Right lobe of liver (tissue), 6 donors: Measurements from ENCODE around the gene CHD9NB. TPM values are rescaled to one million over a fixed set of nuclear protein-coding genes. Genes with fewer than 3 reads are reported as not detected.

ENCODE experiments used
- ATAC-seq, 4 donors: fragments of 200-7000 bp; cut with Tn5 transposase; one replicate each; pipeline ENCODE4 v1.9.1; 2020; ENCODE audit warnings: mild to moderate bottlenecking in 4 of 4, moderate library complexity in 4 of 4
- DNase-seq, 3 donors: peaks; one replicate each; pipeline ENCODE4 v3.0.0-alpha.2; 2020
- H3K27ac ChIP-seq, 3 donors: fragments of 200-600 bp; one replicate each; pipeline ENCODE4 v1.8.0; 2022
- H3K27me3 ChIP-seq, 2 donors: fragments of 200-600 bp; one replicate each; pipeline ENCODE4 v1.8.0; 2022
- H3K36me3 ChIP-seq, 4 donors: fragments of 200-600 bp; sonication (generic) in 1 of 4; one replicate each; pipeline versions ENCODE4 v1.5.1 to v1.8.0; 2017 to 2022; ENCODE audit warnings: control low read depth in 1 of 4
- H3K4me1 ChIP-seq, 4 donors: fragments of 200-600 bp; sonication (generic) in 1 of 4; one replicate each; pipeline versions ENCODE4 v1.5.1 to v1.8.0; 2017 to 2022; ENCODE audit warnings: control low read depth in 1 of 4
- H3K4me3 ChIP-seq, 3 donors: fragments of 200-600 bp; one replicate each; pipeline ENCODE4 v1.8.0; 2022
- H3K9me3 ChIP-seq, 4 donors: fragments of 200-600 bp; sonication (generic) in 1 of 4; one replicate each; pipeline versions ENCODE4 v1.5.1 to v1.8.0; 2017 to 2022; ENCODE audit warnings: control low read depth in 1 of 4
- POLR2A ChIP-seq: fragments of 450-650 bp; IDR thresholded peaks from one replicate; pipeline ENCODE4 v1.6.1; 2017; ENCODE audit warnings: antibody characterized with exemption, mild to moderate bottlenecking
- WGBS: methylation state at CpG from one replicate; pipeline ENCODE4 v1.1.6; 2018; ENCODE audit warnings: low coverage, low lambda C conversion rate; ENCODE audit not compliant: insufficient coverage; ENCODE audit errors: missing lambda C conversion rate; 5-methylcytosine and 5-hydroxymethylcytosine counted together
- intact Hi-C, 2 donors: fragments of 100-400 bp; cut with DNase I; formaldehyde crosslinking; loops; one replicate each; pipeline versions ENCODE4 v1.11.2 to v1.14.1; 2022
- total RNA-seq, 6 experiments: library from RNA; depleted of rRNA in 2 of 6; stranded (reverse); fragments of >200 nt in 2 of 6; fragmentation: NEBNext Ultra II Directional in 3 of 6; extraction: Animal tissue kit (Norgen Biotek cat#: 25700) in 3 of 6; gene quantifications; one replicate each; pipeline versions ENCODE4 v1.1.0 to v1.2.4, GENCODE V29; 2016 to 2023
- TF ChIP-seq, protein P1 (sequence below), 4 donors: fragments of 200-600 bp in 3 of 4; fragments of 450-650 bp in 1 of 4; IDR thresholded peaks; one replicate each; pipeline versions ENCODE4 v1.5.1 to v1.8.0; 2016 to 2022; ENCODE audit warnings: antibody characterized with exemption in 4 of 4, mild to moderate bottlenecking in 2 of 4
- donor health status: DM: no; HTN: yes; CAD: no.
- donor health status: DM: no; HTN: no; CAD: no.
- donor health status: DM: no; HTN: no; CAD: no.
- donor health status: DM: no; HTN: yes; CAD: no.
- donor health status: DM: no; HTN: yes; CAD: no.

CHD9NB gene
- total RNA-seq, 6 experiments from 2014 or later = 0.25 to 0.59 (median 0.39) TPM; not detected in 2

DNA sequence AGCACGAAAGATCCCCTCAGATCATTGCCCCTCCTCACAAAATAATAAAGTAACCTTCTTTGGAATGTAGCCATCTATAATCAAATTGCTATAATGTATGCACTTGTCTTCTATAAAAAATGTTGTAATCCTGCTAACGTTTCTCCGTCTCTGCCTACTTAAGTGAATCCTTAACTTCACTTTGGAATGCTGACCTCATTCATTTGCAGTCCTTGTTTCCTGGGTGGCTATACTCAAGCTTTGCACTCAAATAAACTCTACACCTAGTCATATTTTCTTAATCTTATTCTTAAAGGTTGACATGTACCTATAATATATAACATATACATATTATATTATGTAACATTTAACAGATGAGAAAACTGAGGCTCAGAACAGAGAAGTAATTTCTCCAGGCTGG, 22.7 kb downstream of the CHD9NB start:
- Histone ChIP-seq H3K4me3 (no peak overlapping the region), H3K27me3 (no peaks in the 10 kb centered on the region), H3K27ac (no peak overlapping the region), H3K4me1 (no peaks in the 10 kb centered on the region), H3K9me3 (no peaks in the 10 kb centered on the region), H3K36me3 (no peaks in the 10 kb centered on the region)
- intact Hi-C loops = no loop called here
- no peak for TF ChIP-seq POLR2A
- TF ChIP-seq, protein P1, sequence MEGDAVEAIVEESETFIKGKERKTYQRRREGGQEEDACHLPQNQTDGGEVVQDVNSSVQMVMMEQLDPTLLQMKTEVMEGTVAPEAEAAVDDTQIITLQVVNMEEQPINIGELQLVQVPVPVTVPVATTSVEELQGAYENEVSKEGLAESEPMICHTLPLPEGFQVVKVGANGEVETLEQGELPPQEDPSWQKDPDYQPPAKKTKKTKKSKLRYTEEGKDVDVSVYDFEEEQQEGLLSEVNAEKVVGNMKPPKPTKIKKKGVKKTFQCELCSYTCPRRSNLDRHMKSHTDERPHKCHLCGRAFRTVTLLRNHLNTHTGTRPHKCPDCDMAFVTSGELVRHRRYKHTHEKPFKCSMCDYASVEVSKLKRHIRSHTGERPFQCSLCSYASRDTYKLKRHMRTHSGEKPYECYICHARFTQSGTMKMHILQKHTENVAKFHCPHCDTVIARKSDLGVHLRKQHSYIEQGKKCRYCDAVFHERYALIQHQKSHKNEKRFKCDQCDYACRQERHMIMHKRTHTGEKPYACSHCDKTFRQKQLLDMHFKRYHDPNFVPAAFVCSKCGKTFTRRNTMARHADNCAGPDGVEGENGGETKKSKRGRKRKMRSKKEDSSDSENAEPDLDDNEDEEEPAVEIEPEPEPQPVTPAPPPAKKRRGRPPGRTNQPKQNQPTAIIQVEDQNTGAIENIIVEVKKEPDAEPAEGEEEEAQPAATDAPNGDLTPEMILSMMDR (IDR thresholded peaks at IDR 0.05) = no peak
- ATAC-seq (no peak), DNase-seq (no peak)
- WGBS = 72% methylated on average over 3 of the region's 3 CpGs

DNA sequence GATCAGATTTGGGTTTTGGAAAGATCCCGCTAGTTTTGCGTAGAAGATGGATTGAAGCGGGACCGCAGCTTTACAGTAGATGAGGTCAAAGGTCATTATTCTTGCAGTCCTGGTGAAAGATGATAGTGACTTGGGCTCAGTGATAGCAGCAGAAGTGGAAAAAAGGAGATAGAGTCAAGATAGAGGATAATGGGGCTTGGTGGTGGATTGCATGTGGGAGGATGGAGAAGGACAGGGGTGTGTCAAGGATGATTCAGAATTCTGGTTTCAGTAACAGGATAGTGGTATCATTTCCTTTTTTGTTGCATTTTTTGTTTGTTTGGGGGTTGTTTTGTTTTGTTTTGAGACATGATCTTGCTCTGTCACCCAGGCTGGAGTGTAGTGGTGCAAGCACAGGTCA, 28.7 kb downstream of the CHD9NB start:
- TF ChIP-seq, protein P1 (IDR thresholded peaks at IDR 0.05) = no peak
- TF ChIP-seq POLR2A = no peak
- Histone ChIP-seq H3K27ac (no peak overlapping the region), H3K4me3 (no peak overlapping the region), H3K36me3 (no peaks in the 10 kb centered on the region), H3K4me1 (no peaks in the 10 kb centered on the region), H3K27me3 (no peaks in the 10 kb centered on the region), H3K9me3 (no peaks in the 10 kb centered on the region)
- 94% methylated on average over 4 of the region's 4 CpGs for WGBS
- ATAC-seq (no peak), DNase-seq (no peak)
- intact Hi-C loops = no loop called here

DNA sequence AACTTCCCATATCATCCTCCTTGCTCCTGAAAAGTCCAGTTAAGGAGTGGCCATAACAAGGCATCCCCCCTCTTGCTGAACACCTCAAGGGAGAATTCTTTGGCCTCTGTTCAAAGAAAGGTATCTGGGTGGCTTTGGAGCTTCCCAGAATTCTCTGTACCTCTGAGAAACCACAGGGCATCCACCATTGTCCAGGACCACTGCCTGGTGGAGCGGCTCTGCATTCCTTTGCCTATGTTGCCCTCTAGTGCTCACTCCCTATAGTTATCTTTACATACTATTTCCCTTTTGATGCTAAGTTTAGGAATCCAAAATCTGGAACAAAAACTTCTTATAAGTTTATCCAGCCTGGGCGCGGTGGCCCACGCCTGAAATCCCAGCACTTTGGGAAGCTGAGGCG, 30.3 kb downstream of the CHD9NB start:
- Histone ChIP-seq H3K27ac (no peak overlapping the region), H3K4me3 (no peak overlapping the region), H3K36me3 (no peaks in the 10 kb centered on the region), H3K4me1 (no peaks in the 10 kb centered on the region), H3K9me3 (no peaks in the 10 kb centered on the region), H3K27me3 (no peaks in the 10 kb centered on the region)
- intact Hi-C loops = no loop called here
- 7% methylated on average over 5 of the region's 5 CpGs for WGBS
- no peak for TF ChIP-seq POLR2A
- TF ChIP-seq, protein P1 (IDR thresholded peaks at IDR 0.05) = peak; percentile 41 to 60 (median 54)
- ATAC-seq (peak; percentile 84 to 91 (median 88)), DNase-seq (no peak)

DNA sequence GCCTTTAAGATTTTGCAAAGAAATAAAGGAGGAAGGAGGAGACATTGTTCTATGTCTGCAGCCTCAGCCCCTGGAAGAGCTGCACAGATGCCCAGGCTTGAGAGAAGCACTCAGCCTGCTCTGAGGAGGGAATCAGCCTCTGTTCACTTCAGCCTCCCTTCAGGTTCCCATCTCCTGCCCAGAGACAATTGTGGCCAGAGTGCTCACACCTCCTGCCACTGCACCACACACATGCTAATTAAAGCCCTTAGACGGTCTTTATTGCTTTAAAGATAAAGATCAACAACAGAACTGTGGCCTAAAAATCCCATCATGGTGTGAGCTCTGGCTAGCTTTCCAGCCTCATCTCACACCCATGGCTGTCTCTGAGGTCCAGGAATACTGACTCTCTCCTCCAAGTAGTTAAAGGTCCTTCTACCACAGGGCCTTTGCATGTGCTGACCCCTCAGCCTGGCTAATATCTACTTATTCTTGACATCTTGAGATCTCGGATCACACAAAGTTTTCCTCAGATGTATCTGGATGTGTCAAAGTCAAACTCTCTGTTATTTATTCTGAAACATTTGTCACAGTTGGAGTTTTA, 33.8 kb downstream of the CHD9NB start:
- TF ChIP-seq, protein P1 (IDR thresholded peaks at IDR 0.05) = no peak
- no peak for TF ChIP-seq POLR2A
- no peak for ATAC-seq
- Histone ChIP-seq H3K4me3 (no peak overlapping the region), H3K36me3 (no peaks in the 10 kb centered on the region), H3K27ac (no peak overlapping the region), H3K27me3 (no peaks in the 10 kb centered on the region), H3K4me1 (no peaks in the 10 kb centered on the region), H3K9me3 (no peaks in the 10 kb centered on the region)
- intact Hi-C loops = no loop called here
- no peak for DNase-seq
- WGBS = no CpG with 5 or more reads among the region's 2 CpGs

DNA sequence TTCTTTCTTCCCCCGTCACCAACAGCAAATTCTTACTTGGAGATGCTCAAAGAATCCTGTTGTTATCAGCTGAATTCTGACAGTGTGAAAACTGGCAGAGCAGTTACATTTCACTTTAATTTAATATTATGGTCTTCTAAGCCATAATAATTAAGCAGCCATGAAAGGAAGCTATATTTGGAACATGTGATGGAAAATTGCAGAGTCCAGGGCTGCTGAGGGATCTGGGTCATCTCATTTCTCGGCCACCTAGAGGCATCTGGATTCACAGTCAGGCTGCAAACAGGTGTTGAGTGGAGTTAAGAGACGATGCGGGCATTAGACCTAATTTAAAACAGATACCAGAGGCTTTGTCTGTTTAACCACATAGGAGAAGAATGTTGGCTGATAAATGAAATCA, 38.4 kb downstream of the CHD9NB start:
- intact Hi-C loops = no loop called here
- Histone ChIP-seq H3K36me3 (no peaks in the 10 kb centered on the region), H3K9me3 (no peaks in the 10 kb centered on the region), H3K4me1 (no peaks in the 10 kb centered on the region), H3K27me3 (no peaks in the 10 kb centered on the region), H3K4me3 (no peak overlapping the region), H3K27ac (no peak overlapping the region)
- no peak for DNase-seq
- no peak for TF ChIP-seq POLR2A
- TF ChIP-seq, protein P1 (IDR thresholded peaks at IDR 0.05) = no peak
- 36% methylated on average over 4 of the region's 4 CpGs for WGBS
- ATAC-seq = no peak
